NCI-H187 (cell line): ENCODE results near the gene NBEA.
"Not testable (repeated sequence)": the region's sequence is repeated elsewhere in the genome, so short reads cannot be mapped to it uniquely, and the experiment has no call there.

Source experiments
- DNase-seq, 2 experiments: peaks; one replicate each; lab custom pipeline; 2025; lab: John Stamatoyannopoulos, UW

Gene NBEA

GRCh38 chr13:35058585-35058984, 116.5 kb downstream of the NBEA start:
- DNase-seq: not testable (repeated sequence)

- no peak for DNase-seq
These were observed 144.6 kb downstream of the NBEA start for GRCh38 chr13:35086667-35087066.

GRCh38 chr13:35092251-35092650, 150.2 kb downstream of the NBEA start:
- no peak for DNase-seq

- DNase-seq: no peak
These were observed 150.7 kb downstream of the NBEA start for GRCh38 chr13:35092751-35093150.

GRCh38 chr13:35093356-35093755, 151.3 kb downstream of the NBEA start:
- DNase-seq: no peak

GRCh38 chr13:35106771-35107170, 164.7 kb downstream of the NBEA start:
- not testable (repeated sequence) for DNase-seq

GRCh38 chr13:35107535-35107934, 165.5 kb downstream of the NBEA start:
- no peak for DNase-seq

GRCh38 chr13:35113612-35114011, 171.5 kb downstream of the NBEA start:
- not testable (repeated sequence) for DNase-seq

- DNase-seq: no peak
These were observed 185.4 kb downstream of the NBEA start for GRCh38 chr13:35127466-35127865.

- no peak for DNase-seq
These were observed 187.4 kb downstream of the NBEA start for GRCh38 chr13:35129500-35129899.

- no peak for DNase-seq
These were observed 189.4 kb downstream of the NBEA start for GRCh38 chr13:35131471-35131870.

GRCh38 chr13:35136585-35136984, 194.5 kb downstream of the NBEA start:
- no peak for DNase-seq

- no peak for DNase-seq
These were observed 197.5 kb downstream of the NBEA start for GRCh38 chr13:35139591-35139990.

GRCh38 chr13:35140321-35140720, 198.3 kb downstream of the NBEA start:
- no peak for DNase-seq

GRCh38 chr13:35140831-35141230, 198.8 kb downstream of the NBEA start:
- DNase-seq: no peak

- DNase-seq: no peak
These were observed 201.1 kb downstream of the NBEA start for GRCh38 chr13:35143123-35143522.

- no peak for DNase-seq
These were observed 202.3 kb downstream of the NBEA start for GRCh38 chr13:35144166-35144890.

GRCh38 chr13:35146686-35147085, 204.6 kb downstream of the NBEA start:
- no peak for DNase-seq

- DNase-seq: no peak
These were observed 215.2 kb downstream of the NBEA start for GRCh38 chr13:35157143-35157755.

- no peak for DNase-seq
These were observed 217.0 kb downstream of the NBEA start for GRCh38 chr13:35159041-35159440.

- no peak for DNase-seq
These were observed 218.8 kb downstream of the NBEA start for GRCh38 chr13:35160896-35161295.

- no peak for DNase-seq
These were observed 220.3 kb downstream of the NBEA start for GRCh38 chr13:35162420-35162819.

GRCh38 chr13:35163674-35164073, 221.6 kb downstream of the NBEA start:
- no peak for DNase-seq
